Type B pancreatic cell (in vitro differentiated cells): Measurements from ENCODE around the gene EFR3B. TPM values are rescaled to one million over a fixed set of nuclear protein-coding genes. Genes with fewer than 3 reads are reported as not detected.
"Not testable (repeated sequence)": the region's sequence is repeated elsewhere in the genome, so short reads cannot be mapped to it uniquely, and the experiment has no call there.

ENCODE experiments used
- DNase-seq: peaks from one replicate; pipeline ENCODE4 v3.0.0; 2021; ENCODE audit warnings: mixed read lengths; ENCODE audit not compliant: unreplicated experiment; ENCODE audit errors: extremely low spot score
- H3K27ac Mint-ChIP-seq: 2 replicates; pipeline ENCODE4 v1.8.0; 2021; ENCODE audit warnings: mild to moderate bottlenecking, mixed read lengths
- H3K27me3 Mint-ChIP-seq: 2 replicates; pipeline ENCODE4 v1.8.0; 2021; ENCODE audit warnings: mixed read lengths
- H3K36me3 Mint-ChIP-seq: 2 replicates; pipeline ENCODE4 v1.8.0; 2021; ENCODE audit warnings: mixed read lengths
- H3K4me1 Mint-ChIP-seq: one replicate; pipeline ENCODE4 v1.8.0; 2021; ENCODE audit warnings: mixed read lengths; ENCODE audit not compliant: unreplicated experiment
- H3K4me3 Mint-ChIP-seq: 2 replicates; pipeline ENCODE4 v1.8.0; 2021; ENCODE audit warnings: mild to moderate bottlenecking, mixed read lengths
- H3K9me3 Mint-ChIP-seq: 2 replicates; pipeline ENCODE4 v1.8.0; 2021; ENCODE audit warnings: mixed read lengths
- total RNA-seq: library from RNA; stranded (reverse); gene quantifications from 2 replicates; pipeline ENCODE4 v1.2.1, GENCODE V29; 2021; ENCODE audit warnings: low replicate concordance
- TF ChIP-seq, protein P1 (sequence below): fragments of 200-600 bp; sonication (generic); conservative IDR thresholded peaks from 2 replicates; pipeline ENCODE4 v1.5.0; 2021; ENCODE audit warnings: antibody characterized with exemption, mild to moderate bottlenecking

The EFR3B gene
- total RNA-seq, 1 donor from 2014 or later = 12.4 TPM

DNA sequence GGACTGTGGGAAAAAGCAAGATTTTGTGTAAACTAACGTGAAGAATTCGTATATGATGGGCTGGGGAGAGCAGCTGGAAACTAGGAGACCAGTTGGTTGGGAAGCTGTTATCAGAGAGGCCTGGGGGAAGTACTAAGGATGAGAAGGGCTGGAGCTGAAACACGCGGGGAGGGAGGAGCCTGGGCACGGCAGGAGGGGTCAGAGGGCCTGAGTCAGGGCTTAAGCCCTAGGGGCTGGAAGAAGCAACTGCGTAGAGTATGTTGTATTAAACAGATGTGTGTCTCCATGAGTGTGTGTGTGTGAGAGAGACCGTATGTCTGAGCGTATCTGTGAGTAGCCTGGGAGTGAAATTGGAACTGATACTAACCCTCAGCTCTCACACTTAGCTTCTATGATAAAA is 118.1 kb downstream of the EFR3B start:
- DNase-seq = no peak
- Mint-ChIP-seq H3K36me3 (peaks cover 10% of the 10 kb centered on the region), H3K4me3 (peak overlapping the region; percentile 0), H3K9me3 (no peaks in the 10 kb centered on the region), H3K27ac (peak overlapping the region; percentile 25), H3K27me3 (peaks cover 18% of the 10 kb centered on the region), H3K4me1 (peaks cover 25% of the 10 kb centered on the region)
- TF ChIP-seq, protein P1, sequence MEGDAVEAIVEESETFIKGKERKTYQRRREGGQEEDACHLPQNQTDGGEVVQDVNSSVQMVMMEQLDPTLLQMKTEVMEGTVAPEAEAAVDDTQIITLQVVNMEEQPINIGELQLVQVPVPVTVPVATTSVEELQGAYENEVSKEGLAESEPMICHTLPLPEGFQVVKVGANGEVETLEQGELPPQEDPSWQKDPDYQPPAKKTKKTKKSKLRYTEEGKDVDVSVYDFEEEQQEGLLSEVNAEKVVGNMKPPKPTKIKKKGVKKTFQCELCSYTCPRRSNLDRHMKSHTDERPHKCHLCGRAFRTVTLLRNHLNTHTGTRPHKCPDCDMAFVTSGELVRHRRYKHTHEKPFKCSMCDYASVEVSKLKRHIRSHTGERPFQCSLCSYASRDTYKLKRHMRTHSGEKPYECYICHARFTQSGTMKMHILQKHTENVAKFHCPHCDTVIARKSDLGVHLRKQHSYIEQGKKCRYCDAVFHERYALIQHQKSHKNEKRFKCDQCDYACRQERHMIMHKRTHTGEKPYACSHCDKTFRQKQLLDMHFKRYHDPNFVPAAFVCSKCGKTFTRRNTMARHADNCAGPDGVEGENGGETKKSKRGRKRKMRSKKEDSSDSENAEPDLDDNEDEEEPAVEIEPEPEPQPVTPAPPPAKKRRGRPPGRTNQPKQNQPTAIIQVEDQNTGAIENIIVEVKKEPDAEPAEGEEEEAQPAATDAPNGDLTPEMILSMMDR = peak; percentile 46

DNA sequence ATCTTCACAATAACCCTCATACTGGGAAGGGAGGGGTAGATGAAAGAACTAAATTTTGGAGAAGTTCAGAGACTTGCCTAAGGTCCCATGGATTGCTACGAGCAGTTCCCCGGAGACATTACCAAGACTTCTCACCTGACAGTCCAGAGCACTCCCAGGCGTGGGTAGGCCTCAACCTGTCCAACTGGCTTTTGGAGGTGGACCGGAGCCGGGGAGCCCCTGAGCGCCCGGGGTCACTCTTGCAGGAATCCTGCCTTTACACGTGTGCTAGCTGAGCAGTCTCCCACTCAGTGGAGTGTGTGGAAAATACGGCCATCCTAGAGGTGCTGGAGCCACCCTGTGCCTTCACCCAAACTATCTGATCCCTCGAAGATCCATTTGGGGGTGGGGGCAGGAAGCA is 118.5 kb downstream of the EFR3B start:
- TF ChIP-seq, protein P1 = peak; percentile 2
- H3K36me3 Mint-ChIP-seq = peaks cover 10% of the 10 kb centered on the region
- no peaks in the 10 kb centered on the region for H3K9me3 Mint-ChIP-seq
- DNase-seq = no peak
- peaks cover 22% of the 10 kb centered on the region for H3K27me3 Mint-ChIP-seq
- peaks cover 28% of the 10 kb centered on the region for H3K4me1 Mint-ChIP-seq
- H3K4me3 Mint-ChIP-seq = no peak overlapping the region
- H3K27ac Mint-ChIP-seq = no peak overlapping the region

DNA sequence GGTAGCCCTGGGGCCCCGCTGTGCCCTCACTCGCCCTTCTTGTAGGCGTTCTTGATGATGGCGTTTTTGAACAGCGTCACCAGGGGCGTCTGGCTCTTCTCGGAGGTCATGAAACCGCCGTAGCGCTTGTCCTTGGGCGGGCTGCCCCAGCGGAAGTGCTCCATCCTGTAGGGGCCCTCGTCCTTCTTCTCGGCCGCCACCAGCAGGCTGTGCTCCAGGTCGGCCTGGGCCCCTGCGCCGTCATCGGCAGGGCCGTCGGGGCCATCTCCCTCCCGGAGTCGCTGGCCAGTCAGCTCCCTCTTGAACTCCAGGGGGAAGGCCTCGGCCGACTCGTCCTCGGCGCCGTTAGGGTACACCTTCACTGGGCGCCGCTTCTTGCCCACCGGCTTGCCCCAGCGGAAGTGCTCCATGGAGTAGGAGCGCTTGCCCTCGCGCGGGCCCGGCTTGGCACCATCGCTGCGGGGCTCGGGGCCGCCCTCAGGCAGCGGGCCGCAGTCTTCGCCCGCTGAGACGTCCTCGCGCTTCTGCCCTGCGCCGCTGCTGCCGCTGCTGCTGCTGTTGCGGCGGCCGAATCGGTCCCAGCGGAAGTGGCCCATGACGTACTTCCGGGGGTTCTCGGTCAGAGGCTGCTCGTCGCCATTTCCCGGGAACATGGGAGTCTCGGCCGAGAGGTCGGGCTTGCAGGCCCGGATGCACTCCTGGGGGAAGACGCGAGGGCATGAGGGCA is 119.3 kb downstream of the EFR3B start:
- H3K27me3 Mint-ChIP-seq = peaks cover 30% of the 10 kb centered on the region
- no peak overlapping the region for H3K27ac Mint-ChIP-seq
- H3K4me1 Mint-ChIP-seq = peaks cover 28% of the 10 kb centered on the region
- DNase-seq = no peak
- H3K36me3 Mint-ChIP-seq = peaks cover 10% of the 10 kb centered on the region
- no peak overlapping the region for H3K4me3 Mint-ChIP-seq
- H3K9me3 Mint-ChIP-seq = no peaks in the 10 kb centered on the region
- TF ChIP-seq, protein P1 = no peak

DNA sequence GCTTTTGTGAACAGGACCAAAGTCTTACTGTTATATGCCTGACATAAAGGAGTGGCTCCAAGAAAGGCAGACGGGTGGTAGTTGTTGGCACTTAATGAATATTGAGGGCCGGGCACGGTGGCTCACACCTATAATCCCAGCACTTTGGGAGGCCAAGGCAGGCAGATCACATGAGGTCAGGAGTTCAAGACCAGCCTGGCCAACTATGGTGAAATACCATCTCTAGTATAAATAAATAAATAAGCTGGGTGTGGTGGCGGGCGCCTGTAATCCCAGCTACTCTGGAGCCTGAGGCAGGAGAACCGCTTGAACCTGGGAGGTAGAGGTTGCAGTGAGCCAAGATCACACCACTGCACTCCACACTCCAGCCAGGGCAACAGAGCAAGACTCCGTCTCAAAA is 120.2 kb downstream of the EFR3B start:
- Mint-ChIP-seq H3K27me3 (peaks cover 39% of the 10 kb centered on the region), H3K4me1 (peaks cover 28% of the 10 kb centered on the region)
- DNase-seq, H3K27ac Mint-ChIP-seq, H3K9me3 Mint-ChIP-seq, H3K36me3 Mint-ChIP-seq, H3K4me3 Mint-ChIP-seq: not testable (repeated sequence)

DNA sequence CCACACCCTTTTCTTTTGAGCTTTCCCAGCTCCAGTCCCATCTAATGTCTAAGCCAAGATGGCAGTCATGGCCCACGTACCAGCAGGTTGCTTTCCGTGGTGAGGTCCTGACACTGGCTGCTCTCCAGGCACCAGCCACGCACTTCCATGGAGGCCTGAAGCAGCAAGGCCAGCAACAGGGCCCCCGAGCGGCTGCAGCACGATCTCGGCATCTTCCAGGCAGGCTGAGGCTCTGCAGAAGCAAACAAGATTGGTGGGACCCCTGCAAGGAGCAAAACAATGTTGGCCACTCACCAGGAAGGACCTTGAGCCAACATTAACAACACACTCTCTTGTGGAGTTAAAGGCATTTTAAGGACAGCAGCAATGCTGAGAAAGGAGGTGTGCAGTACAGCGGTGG is 122.7 kb downstream of the EFR3B start:
- Mint-ChIP-seq H3K27me3 (peaks cover 61% of the 10 kb centered on the region), H3K4me1 (peaks cover 27% of the 10 kb centered on the region)
- TF ChIP-seq, protein P1 = no peak

DNA sequence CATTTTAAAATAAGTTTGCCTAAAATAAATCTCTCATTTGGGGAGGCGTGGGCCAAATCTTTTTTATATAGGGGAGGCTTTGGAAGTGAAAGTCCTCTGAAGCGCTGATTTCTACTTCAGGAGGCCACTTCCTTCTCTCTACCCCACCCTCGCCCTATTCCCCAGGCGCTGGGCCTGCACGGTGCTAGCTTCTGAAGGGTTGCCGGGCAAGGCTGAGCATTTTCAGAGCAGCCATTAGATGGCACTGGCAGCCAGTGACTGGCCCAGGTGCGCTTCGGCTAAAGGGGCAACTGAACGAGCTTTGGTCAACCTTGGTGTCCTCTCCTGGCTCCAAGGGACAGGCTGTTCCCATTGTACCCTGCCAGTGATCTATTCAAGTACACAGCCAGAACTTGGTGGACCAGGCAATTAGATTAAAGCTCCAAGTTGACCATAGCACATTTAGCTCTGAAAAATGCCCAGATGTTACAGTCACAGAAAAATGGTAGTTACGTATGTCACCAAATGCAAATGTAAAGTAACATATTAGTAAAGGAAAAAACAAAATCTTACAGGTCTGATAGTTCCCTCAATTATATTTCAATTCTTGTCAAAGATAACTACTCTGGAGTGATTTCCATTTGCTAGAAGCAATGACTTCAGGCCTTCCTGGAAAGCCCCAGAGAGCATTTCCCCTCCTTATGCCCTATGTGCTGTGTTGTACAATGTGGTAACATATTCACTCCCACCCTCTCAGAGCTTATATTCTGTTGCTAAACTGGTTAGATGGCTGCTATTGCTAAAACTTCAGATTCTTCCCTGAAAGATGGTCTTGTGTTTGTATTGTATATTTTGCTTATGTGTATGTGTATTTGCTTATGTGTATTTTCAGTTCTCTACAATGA is 124.4 kb downstream of the EFR3B start:
- Mint-ChIP-seq H3K4me3 (peak overlapping the region; percentile 27), H3K4me1 (peaks cover 15% of the 10 kb centered on the region), H3K27me3 (peaks cover 78% of the 10 kb centered on the region), H3K27ac (no peak overlapping the region), H3K9me3 (no peaks in the 10 kb centered on the region), H3K36me3 (peaks cover 4% of the 10 kb centered on the region)
- no peak for DNase-seq
- TF ChIP-seq, protein P1 = peak; percentile 51

More for the DNA sequence above, 122.7 kb downstream of the EFR3B start:
- peaks cover 10% of the 10 kb centered on the region for H3K36me3 Mint-ChIP-seq
- DNase-seq = no peak
- H3K27ac Mint-ChIP-seq = no peak overlapping the region
- H3K9me3 Mint-ChIP-seq = no peaks in the 10 kb centered on the region
- no peak overlapping the region for H3K4me3 Mint-ChIP-seq
